Left colon (tissue), 2 donors: ENCODE results near the gene TAS2R43. TPM values are rescaled to one million over a fixed set of nuclear protein-coding genes. Genes with fewer than 3 reads are reported as not detected.
"Not testable (repeated sequence)": the region's sequence is repeated elsewhere in the genome, so short reads cannot be mapped to it uniquely, and the experiment has no call there.

ENCODE experiments used
- ATAC-seq: fragments of 200-7000 bp; cut with Tn5 transposase; one replicate; pipeline ENCODE4 v1.9.1; 2020; ENCODE audit warnings: mild to moderate bottlenecking, moderate library complexity
- DNase-seq, 2 donors: peaks; one replicate each; pipeline ENCODE4 v3.0.0-alpha.2; 2020
- intact Hi-C, 2 donors: fragments of 100-400 bp; cut with DNase I in 1 of 2; cut with micrococcal nuclease in 1 of 2; formaldehyde crosslinking; loops; one replicate each; pipeline versions ENCODE4 v1.11.2 to v1.14.0; 2022; cut with DNase I, micrococcal nuclease
- long read RNA-seq: library from polyadenylated mRNA; unstranded; transcript quantifications from one replicate; pipeline ENCODE4 v2.0.0, GENCODE V29; 2021
- total RNA-seq, 2 donors: library from RNA; stranded (reverse); fragmentation: NEBNext Ultra II Directional; extraction: Animal tissue kit (Norgen Biotek cat#: 25700); gene quantifications; one replicate each; pipeline ENCODE4 v1.2.1, GENCODE V29; 2021
- donor health status: DM: no; HTN: no; CAD: no.
- donor health status: DM: yes; HTN: yes; CAD: no.

The TAS2R43 gene, protein sequence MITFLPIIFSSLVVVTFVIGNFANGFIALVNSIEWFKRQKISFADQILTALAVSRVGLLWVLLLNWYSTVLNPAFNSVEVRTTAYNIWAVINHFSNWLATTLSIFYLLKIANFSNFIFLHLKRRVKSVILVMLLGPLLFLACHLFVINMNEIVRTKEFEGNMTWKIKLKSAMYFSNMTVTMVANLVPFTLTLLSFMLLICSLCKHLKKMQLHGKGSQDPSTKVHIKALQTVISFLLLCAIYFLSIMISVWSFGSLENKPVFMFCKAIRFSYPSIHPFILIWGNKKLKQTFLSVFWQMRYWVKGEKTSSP
- under 1 TPM in 1 of 2 donors, not detected in 1; 0.42 TPM for total RNA-seq
- long read RNA-seq, result 0 reads

DNA sequence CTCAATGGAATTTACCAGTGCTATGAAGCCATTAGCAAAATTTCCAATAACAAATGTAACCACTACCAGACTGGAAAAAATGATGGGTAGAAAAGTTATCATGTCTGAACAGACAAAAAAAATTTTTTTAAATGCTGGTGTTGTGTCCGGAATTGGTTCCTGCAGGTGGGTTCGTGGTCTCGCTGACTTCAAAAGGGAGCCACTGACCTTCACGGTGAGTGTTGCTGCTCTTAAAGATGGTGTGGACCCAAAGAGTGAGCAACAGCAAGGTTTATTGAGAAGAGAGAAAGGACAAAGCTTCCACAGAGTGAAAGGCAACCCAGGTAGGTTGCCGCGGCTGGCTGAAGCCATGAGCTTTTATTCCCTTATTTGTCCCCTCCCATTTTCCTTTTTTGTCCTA, at the start of gene TAS2R43:
Gene TAS2R43 (minus strand): TSS at position 186 of the 400 bp plus-strand sequence. CDS start 84 bp downstream, at position 102.
- no peak for ATAC-seq

DNA sequence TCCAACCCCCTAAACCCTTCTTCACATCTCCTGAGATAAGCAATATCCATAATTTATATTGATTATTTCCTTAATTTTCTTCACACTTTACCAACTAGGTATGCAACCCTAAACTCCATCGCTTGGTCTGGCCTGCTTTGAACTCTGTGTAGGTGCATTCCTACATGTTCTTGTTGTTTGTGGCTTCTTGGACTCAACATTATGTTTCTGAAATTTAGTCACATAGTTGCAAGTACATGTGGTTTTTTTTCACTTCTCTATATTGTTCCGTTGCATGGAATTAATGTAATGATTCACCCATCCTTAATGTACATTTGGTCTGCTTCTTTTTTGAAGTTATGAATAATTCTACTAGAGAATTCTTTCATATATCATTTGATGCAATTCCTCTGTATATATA, 44.0 kb upstream of the TAS2R43 start:
- no peak for ATAC-seq
- no peak for DNase-seq
- intact Hi-C loops, result no loop called here

More for the DNA sequence above, at the start of gene TAS2R43:
- no peak for DNase-seq
- intact Hi-C loops, result no loop called here

GRCh38 chr12:11134305-11134704, 42.2 kb upstream of the TAS2R43 start, which contains the start of gene TAS2R30:
TSS of gene TAS2R30 (minus strand) at chr12:11134644. CDS start at chr12:11134244, 400 bp downstream.
- DNase-seq (no peak), ATAC-seq (no peak)
- intact Hi-C loops, result no loop called here

DNA sequence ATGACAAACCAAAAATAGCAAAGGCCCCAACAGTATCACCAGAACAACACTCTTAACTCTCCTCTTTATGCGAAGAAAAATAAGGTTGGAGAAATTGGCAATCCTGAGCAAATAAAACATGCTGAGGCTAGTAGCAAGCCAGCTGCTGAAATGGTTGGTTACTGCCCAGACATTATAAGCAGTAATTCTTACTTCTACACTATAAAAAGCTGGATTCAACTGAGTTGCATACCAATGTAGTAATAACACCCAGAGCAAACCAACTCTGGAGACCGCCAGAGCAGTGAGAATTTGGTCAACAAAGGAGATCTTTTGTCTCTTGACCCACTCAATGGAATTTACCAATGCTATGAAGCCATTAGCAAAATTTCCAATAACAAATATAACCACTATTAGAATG, 41.7 kb upstream of the TAS2R43 start:
- no peak for ATAC-seq
- no peak for DNase-seq
- intact Hi-C loops, result no loop called here

DNA sequence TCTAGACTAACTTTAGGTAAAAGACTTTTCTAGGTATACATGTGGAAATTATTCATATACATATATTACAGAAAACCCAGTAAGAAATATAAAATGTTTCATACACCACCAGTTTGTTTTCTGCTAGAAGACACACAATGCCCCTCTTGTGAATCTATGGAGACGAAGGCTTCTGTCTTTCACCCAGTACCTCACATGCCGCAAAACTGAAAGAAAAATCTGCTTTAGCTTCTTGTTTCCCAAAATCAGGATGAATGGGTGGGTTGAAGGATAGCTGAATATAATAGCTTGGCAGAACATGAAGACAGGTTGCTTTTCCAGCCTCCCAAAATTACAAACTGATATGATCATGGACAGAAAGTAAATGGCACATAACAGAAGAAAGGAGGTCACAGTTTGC, 41.0 kb upstream of the TAS2R43 start:
- ATAC-seq (no peak), DNase-seq (no peak)
- intact Hi-C loops, result no loop called here

GRCh38 chr12:11130999-11131398, 38.9 kb upstream of the TAS2R43 start:
- ATAC-seq (no peak), DNase-seq (no peak)
- intact Hi-C loops, result no loop called here

DNA sequence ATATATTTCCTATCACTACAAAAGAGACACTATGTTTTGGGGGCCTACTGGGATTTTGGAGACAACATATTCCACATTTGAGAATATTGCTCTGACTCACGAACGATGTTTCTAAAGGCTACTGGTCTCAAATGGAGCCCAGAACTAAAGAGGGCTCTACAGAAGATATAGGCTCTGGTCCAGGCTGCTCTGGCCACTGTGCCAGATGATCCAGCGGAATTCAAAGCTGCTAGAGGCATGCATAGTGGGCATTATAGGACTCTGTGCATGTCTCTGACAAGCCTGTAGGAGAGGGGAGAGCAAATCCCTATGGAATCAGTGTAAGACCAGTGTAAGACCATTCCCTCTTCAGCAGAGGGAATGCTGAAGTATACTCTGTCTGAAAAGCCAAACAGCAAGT, 38.3 kb upstream of the TAS2R43 start:
- no peak for DNase-seq
- ATAC-seq, result no peak
- intact Hi-C loops, result no loop called here

DNA sequence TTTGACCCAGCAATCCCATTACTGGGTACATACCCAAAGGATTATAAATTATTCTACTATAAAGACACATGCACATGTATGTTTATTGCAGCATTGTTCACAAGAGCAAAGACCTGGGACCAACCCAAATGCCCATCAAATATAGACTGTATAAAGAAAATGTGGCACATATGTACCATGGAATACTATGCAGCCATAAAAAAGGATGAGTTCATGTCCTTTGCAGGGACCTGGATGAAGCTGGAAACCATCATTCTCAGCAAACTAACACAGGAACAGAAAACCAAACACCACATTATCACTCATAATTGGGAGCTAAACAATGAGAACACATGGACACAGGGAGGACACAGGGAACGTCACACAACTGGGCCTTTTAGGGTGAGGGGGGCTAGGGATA, 22.0 kb upstream of the TAS2R43 start:
- DNase-seq, ATAC-seq, intact Hi-C loops: not testable (repeated sequence)

- ATAC-seq, intact Hi-C loops, DNase-seq: not testable (repeated sequence)
Measured at GRCh38 chr12:11111213-11111612, 19.1 kb upstream of the TAS2R43 start.

- no peak for ATAC-seq
- intact Hi-C loops, result no loop called here
- DNase-seq, result no peak
Measured at GRCh38 chr12:11108862-11109261, 16.7 kb upstream of the TAS2R43 start.

DNA sequence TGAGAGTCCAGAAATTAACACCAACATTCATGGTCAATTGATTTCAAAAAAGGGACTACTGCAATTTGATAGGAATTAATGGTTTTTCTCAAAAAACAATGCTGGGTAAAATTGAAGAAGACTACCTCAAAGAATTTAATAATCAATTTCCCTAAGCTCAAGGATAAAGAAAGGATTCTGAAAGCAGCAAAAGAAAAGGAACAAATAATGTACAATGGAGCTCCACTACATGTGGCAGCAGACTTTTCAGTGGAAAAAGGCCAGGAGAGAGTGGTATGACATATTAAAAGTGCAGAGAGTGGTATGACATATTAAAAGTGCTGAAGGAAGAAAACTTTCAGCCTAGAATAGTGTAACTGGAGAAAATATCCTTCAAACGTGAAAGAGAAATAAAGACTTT, 15.6 kb upstream of the TAS2R43 start:
- ATAC-seq (no peak), DNase-seq (no peak)
- intact Hi-C loops, result no loop called here

GRCh38 chr12:11106288-11106687, 14.2 kb upstream of the TAS2R43 start:
- intact Hi-C loops, result no loop called here
- ATAC-seq, result no peak
- DNase-seq, result no peak

DNA sequence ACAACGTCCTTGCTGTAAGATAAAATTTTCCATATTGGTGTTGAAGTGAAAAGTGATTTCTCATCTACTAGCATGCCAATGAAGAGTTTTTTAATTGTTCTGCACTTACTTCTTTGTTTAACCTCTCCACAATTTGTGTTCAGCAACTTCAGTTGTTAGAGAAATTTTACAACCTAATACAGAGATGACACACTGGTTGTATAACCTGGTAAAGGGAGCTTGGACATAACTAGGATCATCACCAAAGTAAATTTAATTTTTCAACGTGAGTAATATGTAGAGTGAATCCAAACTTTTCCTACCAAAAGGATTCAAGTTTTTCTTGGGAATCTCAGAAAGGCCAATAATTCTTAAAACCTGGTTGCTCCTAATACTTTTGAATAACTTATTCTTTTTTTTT, 13.4 kb upstream of the TAS2R43 start:
- ATAC-seq (no peak), DNase-seq (no peak)
- intact Hi-C loops, result no loop called here

- ATAC-seq, DNase-seq, intact Hi-C loops: not testable (repeated sequence)
Measured at GRCh38 chr12:11094910-11095309, 2.8 kb upstream of the TAS2R43 start.

DNA sequence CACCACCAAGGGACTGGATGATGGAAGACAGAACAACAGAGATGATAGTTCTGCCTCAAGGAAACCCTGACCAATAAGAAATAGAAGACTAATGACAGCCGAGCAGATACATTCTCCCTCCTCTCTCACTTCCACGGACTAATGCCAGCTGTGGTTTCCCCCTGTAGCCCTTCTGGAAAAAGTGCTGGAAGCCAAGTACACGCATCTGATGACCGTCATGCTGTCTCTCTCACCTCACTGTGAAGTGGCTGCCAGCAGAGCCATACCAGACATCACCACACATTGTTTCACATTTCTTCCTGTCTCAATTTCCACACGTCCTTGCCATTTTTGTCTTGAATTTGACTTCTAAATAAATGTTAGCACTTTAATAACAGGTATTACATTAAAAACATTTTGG, 2.9 kb downstream of the TAS2R43 start:
- intact Hi-C loops, result no loop called here
- DNase-seq, result no peak
- ATAC-seq, result no peak

DNA sequence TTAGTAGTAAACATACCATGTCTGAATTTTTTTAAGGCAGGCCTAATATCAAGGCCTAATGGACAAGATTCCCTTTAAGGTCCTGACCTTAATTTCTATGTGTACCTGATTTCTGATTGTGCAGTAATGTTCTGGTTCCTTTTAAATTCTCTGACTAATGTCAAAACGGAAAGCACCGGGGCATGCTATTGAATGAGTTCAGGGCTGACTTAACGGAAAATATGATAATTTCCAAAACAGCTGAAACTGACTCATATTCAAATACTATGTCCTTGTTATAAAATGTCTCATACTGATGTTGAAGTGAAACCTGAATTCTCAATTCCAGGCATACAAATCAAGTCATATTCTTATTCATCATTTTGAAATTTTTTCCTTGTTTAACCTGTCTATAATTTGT, 6.7 kb downstream of the TAS2R43 start:
- DNase-seq (no peak), ATAC-seq (no peak)
- intact Hi-C loops, result no loop called here

DNA sequence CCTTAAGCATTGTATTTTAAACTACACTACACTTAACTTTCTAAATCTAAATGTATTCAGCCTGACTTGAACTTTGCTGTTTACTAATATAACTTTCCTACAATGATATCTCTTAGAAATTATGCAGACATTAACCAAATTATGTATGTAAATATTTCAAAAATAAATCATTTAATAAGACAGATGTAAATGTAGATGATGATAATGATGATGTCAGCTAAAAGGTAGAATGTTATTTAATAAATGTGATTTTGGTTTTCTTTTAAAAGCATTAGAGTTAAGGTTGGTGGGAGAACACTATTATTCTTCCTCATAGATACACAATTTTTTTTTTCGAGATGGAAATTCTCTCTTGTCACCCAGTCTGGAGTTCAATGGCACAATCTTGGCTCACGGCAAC, 10.1 kb downstream of the TAS2R43 start:
- ATAC-seq (no peak), DNase-seq (no peak)
- intact Hi-C loops, result no loop called here

DNA sequence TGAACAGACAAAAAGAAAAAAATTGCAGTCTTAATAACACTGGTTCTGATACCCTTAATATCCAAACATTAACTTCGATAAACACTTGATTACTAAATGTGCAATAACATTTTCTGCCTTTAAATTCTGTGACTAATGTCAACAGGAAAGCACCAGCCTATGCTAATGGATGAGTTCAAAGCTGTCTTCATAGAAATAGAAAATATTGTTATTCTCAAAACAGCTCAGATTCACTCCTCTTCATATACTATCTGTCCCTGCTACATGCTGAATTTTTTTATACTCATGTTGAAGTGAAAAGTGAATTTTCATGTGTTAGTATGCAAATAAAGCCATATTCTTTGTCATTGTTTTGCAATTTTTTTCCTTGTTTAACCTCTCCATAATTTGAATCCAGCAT, 13.9 kb downstream of the TAS2R43 start:
- intact Hi-C loops, result no loop called here
- no peak for DNase-seq
- ATAC-seq, result no peak

- DNase-seq, result no peak
- ATAC-seq, result no peak
- intact Hi-C loops, result no loop called here
Measured at GRCh38 chr12:11075642-11076041, 16.5 kb downstream of the TAS2R43 start.

- ATAC-seq (peak; percentile 37), DNase-seq (no peak)
- intact Hi-C loops, result no loop called here
Measured at GRCh38 chr12:11071414-11071813, 20.7 kb downstream of the TAS2R43 start.

GRCh38 chr12:11070999-11071398, 21.1 kb downstream of the TAS2R43 start:
- peak; percentile 49 for ATAC-seq
- no peak for DNase-seq
- intact Hi-C loops, result no loop called here
